GM21528 (cell line): Measurements from ENCODE around the gene EP300.

Experiments
- ATAC-seq: cut with Tn5 transposase; IDR thresholded peaks from one replicate; pipeline ENCODE4 v1.9.1; 2021; ENCODE audit warnings: mild to moderate bottlenecking, moderate library complexity; ENCODE audit not compliant: unreplicated experiment, low FRiP score

Gene EP300

GRCh38 chr22:41203118-41203517, 110.7 kb downstream of the EP300 start:
- ATAC-seq = no peak

GRCh38 chr22:41204066-41204465, 111.7 kb downstream of the EP300 start:
- ATAC-seq = no peak

GRCh38 chr22:41204992-41205900, 112.9 kb downstream of the EP300 start, which contains the start of gene L3MBTL2:
Gene L3MBTL2, plus strand, starts transcription at chr22:41205312. Its CDS starts 51 bp downstream, at chr22:41205363.
- ATAC-seq = peak; percentile 85

GRCh38 chr22:41206719-41207118, 114.3 kb downstream of the EP300 start:
- no peak for ATAC-seq

GRCh38 chr22:41215409-41215808, 123.0 kb downstream of the EP300 start:
- ATAC-seq = no peak

- no peak for ATAC-seq
Measured at GRCh38 chr22:41215926-41216325, 123.5 kb downstream of the EP300 start.

GRCh38 chr22:41216984-41217383, 124.6 kb downstream of the EP300 start:
- no peak for ATAC-seq

- ATAC-seq = no peak
Measured at GRCh38 chr22:41217553-41218157, 125.3 kb downstream of the EP300 start.

GRCh38 chr22:41222846-41223507, 130.6 kb downstream of the EP300 start:
- no peak for ATAC-seq

GRCh38 chr22:41223535-41223934, 131.1 kb downstream of the EP300 start:
- no peak for ATAC-seq

GRCh38 chr22:41226723-41227655, 134.6 kb downstream of the EP300 start:
- ATAC-seq = no peak

GRCh38 chr22:41229215-41229614, 136.8 kb downstream of the EP300 start:
- no peak for ATAC-seq
